ELF-1 (cell line): ENCODE measurements around the gene CALY.
A peak's percentile ranks its signal among the peaks of the same experiment; 100 is the strongest.
"Not testable (repeated sequence)": the region's sequence is repeated elsewhere in the genome, so short reads cannot be mapped to it uniquely, and the experiment has no call there.

ENCODE experiments used
- DNase-seq: peaks from one replicate; pipeline ENCODE4 v3.0.0-alpha.2; 2016; ENCODE audit warnings: low read depth, low spot score

The CALY gene

DNA sequence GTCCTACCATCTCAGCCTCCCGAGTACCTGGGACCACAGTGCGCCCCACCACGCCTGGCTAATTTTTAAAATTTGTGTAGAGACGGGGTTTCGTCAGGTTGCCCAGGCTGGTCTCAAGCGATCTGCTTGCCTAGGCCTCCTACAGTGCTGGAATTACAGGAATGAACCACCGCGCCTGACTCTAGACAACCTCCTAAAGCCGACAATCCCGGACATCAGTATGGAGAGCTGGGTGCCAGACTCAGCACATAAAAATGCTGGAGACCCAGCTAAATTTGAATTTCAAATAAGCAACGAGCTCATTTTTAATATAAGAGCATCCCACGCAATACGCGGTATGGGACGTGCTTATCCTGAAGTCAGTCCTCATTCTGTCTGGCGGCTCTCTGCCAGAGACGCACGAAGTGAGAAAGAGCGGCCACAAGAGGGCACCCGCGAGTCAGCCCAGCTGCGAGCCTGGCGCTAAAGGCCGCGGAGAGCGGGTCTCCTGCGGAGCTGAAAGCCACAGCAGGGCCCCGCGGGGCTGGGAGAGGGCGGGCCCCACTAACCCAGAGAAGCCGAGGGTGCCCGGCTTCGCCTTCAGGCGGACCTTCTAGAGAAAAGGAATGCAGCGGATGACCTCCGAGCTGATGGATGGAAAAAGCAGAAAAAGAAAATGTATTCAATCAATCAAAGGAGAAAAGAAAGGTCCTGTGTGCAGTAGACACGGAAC is 7.0 kb downstream of the CALY start:
- DNase-seq: peak; percentile 94

DNA sequence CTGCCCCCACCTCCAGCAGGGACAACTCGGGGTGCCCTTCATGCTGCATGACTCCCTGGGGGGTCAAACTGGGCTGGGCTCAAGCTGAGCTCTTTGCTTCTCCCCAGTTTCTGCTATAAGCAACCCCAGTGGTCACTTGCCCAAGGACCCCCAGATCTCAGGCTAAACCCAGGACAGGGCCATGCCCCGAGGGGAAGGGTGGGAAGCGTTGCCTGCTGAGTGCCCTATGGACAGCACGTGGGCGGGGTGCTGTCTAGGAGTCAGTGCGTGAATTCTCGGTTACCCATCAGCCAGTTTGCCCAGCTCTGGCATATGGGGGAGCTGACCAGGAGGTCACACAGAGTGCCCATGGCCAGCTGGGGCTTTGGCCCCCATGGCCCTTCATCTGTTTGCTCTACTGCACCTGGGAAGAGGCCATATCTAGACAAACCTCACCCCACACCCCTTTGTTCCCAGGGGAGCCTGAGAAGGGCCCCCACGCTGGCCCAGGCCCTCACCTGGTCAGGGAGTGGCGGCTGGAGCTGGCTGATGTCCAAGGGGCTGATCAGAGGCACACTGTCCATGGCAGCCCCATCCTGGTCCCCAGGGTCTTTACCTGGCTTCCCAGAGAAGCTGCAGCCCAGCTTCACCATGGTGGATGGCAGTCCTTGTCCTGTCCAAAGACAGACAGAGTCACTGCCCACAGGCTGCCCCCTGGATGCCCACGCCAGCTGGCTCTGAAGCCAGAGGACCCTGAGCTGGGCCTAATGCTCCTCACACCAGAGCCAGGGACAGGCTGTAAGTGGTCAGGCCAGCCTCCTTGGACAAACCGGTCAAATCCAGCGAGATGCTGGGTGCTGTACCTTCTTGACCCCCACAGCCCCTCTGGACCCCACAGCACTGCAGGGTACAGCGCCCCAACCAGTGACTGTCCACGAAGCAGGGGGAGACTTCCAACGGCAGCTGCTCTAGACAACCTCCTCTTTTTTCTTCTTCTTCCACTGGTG is 8.0 kb downstream of the CALY start:
- DNase-seq: no peak

DNA sequence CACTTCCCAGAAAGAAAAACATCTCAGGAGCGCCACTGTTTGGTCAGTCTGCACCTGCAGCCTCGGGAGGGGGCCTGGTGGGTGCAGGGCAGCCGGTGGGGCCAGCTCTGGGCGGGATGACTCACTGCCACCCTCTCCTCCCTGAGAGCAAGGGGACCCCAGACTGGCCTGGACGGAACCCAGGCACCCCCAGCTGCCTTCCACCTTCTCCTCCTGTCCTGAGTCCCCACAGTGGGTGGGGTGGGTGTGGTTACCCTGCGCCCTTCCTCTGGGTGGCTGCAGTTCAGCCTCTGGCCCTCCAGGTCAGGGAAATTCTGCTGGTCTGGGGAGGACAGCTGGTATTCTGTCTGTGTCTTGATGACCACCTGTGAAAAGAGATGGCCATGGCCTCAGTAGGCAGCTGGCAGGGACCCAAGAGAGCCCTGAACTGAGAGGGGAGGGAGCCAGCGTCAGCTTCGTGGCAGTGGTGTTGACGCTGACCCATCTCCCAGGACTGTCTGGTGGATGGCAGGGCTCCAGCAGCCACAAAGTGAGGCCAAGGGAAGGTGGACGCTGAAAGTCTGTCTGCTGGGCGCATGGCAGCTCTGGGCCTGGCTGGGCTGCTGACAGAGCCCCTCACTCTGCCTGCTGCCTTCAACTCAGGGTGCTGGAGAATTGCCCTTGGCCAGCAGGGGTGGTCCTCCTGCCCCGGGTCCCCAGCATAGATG is 8.9 kb downstream of the CALY start:
- DNase-seq: no peak

DNA sequence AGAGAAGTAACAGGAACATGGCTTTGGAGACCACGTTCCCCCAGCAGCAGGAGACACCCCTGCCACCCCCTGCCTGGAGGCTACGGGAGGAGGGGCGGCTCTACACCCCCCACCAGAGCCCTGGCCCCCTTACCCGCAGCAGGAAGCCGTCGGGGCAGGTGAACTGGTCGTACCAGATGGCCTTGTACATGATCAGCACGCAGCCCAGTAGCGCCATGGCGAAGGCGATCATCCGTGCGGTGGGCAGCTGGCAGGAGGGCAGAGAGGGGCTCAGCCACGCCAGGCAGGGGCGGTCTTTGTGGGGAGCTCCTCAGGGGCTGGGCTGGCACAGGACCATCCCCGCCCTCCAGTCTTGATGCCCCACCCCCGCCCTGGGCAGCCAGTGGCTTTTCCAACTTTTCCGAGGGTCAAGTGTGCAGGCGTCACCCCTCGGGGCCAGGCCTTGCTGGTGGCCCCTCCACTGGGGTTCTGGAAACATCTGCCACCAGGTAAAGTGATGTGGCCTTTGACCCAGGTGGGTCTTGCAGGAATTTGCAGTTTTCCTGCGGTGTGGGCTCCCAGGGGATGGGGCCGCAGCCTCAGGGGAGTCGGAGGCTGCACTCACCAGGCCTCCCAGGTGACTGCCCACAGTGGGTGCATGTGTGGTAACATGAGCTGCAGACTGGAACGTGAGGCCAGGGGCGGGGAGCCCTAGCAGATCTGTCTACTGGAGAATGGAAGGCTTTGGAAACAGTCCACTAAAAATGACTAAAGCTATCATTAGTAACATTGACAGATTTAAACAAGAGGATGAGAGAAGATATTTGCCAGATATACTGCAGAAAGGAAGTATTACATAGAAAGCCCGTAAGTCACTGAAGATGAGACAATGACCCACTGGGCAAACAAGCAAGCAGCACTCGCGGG is 9.7 kb downstream of the CALY start:
- DNase-seq: no peak

DNA sequence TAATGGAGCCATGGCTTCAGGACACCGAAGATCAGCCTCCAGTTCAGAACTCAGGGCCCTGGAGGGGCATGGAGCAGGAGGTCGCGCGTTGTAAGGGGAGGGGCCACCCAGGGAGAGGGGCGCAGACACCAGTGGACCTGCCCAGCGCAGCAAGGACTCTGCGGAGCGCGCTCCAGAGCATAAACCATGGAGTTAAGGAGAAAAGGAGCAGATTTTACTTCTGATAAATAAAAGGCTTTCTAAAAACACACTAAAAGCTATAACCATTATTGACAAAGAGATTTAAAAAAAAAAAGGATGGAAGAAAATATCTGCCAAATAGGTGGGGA is 10.5 kb downstream of the CALY start:
- no peak for DNase-seq

DNA sequence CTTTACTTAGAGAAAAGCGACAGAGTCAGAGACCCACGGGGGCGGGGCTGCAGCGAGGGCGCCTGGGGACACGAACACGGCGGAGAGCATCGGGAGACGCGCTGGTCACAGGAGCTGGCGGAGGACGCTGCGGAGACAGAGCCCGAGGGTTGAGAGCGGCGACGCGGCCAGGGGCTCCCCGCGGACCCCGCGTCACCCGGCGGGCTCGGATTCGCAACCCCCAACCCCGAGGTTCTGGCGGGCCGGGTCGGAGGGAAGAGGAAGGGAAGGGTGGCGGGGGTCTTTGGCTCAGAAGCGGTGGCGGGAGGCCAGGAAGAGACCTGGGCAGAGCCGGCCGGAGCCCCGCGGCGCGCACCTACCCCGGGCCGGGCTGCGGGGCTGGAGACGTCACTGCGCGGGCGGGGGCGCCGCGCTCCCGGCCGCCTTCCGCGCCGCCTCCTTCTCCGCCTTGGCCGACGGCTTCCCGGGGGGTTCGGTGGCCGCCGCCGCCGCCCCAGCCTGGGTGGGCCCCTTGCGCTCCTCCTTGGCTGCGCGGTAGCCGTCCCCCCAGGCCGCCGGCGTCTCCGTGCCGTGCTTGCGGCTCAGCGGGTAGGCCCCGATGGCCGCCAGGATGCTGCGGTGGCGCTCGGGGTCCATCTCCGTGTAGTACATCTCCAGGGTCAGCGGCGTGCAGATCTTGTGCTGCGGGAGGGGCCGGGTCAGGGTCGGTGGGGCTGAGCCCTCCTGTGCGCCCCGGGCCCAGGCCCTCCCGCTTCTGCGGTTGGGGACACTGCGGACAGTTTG is 11.1 kb downstream of the CALY start:
- no peak for DNase-seq

DNA sequence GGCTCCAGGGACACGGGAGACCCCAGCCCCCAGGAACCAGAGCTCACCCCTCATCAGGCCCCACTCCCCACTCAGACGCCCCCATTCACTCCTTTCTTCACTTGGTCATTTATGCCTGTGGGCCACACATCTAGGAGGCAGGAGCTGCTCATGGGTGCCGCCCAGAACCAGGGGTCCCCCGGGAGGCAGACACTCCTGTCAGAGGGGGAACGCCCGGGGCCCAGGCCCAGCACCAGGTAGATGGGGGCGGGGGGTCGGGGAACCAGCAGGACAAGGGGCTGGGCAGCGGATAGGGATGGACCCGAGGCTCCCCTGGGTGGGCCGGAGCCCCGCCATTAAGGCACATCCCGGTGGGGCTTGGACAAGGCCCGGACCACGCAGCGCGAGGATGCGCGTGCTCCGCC is 11.8 kb downstream of the CALY start:
- DNase-seq: no peak

DNA sequence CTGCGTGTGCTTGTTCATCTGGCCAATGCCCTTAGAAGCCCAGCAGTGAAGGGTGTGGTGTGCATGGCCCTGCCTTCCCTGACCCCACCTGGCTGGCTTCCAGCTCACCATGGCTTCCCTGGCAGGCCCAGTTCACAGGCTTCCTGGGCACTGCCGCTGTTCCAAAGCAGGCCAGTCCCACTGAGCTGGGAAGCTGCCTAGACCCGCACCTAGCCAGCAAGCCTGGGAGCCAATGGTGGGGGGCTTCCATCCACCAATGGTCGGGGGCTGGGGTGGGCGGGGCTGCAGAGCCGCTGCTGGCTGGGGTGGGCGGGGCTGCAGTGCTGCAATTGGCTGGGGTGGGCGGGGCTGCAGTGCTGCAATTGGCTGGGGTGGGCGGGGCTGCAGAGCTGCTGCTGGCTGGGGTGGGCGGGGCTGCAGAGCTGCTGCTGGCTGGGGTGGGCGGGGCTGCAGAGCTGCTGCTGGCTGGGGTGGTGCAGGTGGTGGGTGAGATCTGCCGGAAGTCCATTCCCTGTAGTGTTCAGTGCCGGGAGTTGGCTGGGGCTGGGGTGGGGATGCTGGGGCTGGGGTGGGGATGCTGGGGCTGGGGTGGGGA is 12.4 kb downstream of the CALY start:
- peak; percentile 59 for DNase-seq

DNA sequence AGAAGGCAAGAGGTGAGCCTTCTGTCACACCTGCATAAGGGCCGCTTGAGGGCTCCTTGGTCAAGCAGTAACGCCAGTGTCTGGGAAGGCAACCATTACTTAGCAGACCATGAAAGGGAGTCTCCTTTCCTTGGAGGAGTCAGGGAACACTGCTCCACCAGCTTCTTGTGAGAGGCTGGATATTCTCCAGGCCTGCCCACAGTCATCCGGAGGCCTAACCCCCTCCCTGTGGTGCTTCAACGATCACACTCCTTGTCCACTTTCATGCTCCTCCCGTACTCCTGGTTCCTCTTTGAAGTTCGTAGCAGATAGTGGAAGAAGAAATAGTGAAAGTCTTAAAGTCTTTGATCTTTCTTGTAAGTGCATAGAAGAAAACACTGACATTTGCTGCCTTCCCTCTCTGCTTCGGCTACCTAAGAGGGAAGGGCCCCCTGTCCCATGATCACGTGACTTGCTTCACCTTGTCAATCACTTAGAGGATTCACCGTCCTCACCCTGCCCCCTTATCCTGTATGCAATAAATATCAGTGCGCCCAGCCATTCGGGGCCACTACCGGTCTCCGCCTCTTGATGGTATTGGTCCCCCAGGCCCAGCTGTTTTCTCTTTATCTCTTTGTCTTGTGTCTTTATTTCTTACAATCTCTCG is 14.5 kb downstream of the CALY start:
- DNase-seq: not testable (repeated sequence)

DNA sequence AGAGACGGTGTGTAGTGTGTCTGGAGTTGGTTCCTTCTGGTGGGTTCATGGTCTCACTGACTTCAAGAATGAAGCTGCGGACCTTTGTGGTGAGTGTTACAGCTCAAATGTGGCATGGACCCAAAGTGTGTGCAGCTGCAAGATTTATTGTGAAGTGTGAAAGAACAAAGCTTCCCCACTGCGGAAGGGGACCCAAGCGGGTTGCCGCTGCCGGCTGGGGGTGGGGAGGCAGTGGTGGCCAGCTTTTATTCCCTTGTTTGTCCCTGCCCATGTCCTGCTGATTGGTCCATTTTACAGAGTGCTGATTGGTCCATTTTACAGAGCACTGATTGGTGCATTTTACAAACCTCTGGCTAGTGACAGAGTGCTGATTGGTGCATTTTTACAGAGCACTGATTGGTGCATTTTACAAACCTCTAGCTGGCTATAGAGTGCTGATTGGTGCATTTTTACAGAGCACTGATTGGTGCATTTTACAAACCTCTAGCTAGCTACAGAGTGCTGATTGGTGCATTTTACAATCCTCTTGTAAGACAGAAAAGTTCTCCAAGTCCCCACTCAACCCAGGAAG is 15.8 kb downstream of the CALY start:
- not testable (repeated sequence) for DNase-seq

DNA sequence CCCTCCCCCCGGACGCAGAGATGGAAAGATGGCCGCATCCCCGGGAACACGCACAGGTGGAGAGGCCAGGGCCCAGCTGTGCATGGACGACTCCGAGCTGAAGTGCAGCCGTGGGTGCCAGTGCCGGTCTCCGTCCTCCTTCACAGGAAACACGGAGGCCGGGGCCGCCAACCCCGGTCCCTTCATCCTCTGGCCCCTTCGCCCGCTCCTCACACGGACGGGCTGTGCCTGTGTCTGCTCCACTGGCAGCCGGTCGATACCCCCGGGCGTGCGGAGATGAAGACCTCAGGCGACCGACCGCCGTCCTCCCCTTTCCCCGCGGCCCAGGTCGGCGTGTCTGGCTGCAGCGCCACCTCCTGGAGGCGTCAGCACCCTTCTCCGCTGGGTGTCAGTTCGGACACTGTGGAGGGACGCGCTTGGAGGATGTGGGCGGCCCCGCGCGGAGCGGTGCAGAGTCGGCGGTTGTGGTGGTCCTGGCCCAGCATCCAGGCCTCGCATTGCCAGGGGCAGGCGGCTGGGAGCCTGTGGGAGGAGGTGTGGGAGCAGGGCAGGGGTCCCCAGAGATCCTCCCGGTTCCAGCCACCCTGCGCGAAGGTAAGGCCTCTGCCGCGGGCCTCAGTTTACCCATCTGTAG is 18.1 kb downstream of the CALY start:
- peak; percentile 83 for DNase-seq

DNA sequence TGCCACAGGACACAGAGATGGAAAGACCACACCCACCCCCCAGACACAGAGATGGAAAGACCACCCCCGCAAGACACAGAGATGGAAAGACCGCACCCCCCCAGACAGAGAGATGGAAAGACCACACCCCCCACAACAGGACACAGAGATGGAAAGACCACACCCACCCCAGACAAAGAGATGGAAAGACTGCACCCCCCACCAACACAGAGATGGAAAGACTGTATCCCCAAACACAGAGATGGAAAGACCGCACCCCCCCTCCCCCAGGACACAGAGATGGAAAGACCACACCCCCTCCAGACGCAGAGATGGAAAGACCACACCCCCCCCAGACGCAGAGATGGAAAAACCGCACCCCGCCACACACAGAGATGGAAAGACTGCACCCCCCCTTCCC is 20.0 kb downstream of the CALY start:
- no peak for DNase-seq

DNA sequence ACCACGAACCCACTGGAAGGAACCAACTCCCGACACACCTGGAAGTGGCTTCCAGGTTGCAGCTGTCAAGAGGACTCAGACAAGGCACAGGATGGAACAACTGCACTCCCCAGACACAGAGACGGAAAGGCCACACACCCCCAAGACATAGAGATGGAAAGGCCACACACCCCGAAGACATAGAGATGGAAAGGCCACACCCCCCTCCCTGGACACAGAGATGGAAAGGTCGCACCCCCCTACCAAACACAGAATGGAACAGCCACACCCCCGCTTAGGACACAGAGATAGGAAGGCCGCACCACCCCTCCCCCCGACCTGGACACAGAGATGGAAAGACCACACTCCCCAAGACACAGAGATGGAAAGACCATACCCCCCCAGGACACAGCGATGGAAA is 20.4 kb downstream of the CALY start:
- DNase-seq: no peak

DNA sequence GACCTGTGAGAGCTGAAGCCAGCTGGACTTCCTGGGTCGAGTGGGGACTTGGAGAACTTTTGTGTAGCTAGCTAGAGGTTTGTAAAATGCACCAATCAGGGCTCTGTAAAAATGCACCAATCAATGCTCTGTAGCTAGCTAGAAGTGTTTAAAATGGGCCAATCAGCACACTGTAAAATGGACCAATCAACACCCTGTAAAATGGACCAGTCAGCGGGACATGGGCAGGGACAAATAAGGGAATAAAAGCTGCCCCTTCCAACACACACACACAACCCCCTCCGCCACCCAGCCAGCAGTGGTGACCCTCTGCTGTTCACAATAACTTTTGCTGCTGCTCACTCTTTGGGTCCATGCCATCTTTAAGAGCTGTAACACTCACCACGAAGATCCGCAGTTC is 20.8 kb downstream of the CALY start:
- no peak for DNase-seq

DNA sequence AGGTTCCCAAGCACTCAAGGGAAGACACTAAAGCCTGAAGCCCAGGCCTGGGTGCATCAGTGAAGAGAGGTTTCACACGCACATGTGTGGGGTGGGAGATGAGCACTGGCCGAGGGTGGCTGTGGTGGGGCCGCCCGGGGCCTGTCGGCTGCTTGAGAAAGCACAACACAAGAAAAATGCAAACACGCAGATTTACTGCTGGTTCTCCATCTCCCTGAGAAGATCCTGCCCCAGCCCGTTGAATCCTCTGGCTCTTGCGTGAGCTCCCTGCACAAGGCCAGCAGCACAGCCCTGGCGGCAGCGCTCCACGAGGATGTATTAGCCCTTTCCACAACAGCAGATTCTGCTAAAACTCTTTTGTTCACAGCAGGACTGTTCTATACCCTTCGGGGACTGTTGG is 21.8 kb downstream of the CALY start:
- no peak for DNase-seq

DNA sequence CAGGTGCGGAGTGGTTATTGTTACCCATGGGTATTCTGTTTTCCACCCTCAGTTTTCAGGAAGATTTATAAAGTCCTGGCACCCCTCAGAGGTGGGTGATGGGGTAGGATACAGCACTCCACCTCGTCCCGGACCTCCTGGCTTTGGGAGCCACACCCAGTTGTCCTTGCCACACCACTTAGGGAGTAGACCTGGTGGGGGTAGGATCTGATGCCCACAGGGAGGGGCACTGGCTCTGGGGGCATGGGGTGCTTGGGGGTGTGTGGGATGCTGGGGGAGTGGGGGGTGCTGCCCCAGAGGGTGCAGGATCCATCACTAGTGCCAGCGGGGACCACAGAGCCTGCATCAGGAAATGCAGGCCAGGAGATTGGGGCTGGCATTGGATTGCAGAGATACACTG is 23.5 kb downstream of the CALY start:
- no peak for DNase-seq

DNA sequence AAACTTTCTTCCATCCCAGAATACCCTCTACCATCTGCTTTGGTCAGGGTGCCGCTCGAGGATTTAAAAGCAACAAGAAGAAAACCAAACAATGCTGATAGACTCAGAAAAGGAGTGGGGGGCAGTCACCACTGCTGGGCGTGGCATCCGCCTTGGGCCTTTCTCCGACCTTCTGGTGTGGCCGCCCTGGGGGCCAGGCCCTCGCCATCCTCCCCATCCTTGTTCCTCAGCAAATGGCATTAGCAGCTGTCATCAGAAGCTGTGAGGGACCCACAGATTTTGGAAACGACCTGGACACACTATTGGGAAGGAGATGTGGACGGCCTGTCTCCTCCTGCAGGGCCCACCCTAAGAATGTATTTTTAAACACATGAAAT is 23.9 kb downstream of the CALY start:
- DNase-seq: no peak

DNA sequence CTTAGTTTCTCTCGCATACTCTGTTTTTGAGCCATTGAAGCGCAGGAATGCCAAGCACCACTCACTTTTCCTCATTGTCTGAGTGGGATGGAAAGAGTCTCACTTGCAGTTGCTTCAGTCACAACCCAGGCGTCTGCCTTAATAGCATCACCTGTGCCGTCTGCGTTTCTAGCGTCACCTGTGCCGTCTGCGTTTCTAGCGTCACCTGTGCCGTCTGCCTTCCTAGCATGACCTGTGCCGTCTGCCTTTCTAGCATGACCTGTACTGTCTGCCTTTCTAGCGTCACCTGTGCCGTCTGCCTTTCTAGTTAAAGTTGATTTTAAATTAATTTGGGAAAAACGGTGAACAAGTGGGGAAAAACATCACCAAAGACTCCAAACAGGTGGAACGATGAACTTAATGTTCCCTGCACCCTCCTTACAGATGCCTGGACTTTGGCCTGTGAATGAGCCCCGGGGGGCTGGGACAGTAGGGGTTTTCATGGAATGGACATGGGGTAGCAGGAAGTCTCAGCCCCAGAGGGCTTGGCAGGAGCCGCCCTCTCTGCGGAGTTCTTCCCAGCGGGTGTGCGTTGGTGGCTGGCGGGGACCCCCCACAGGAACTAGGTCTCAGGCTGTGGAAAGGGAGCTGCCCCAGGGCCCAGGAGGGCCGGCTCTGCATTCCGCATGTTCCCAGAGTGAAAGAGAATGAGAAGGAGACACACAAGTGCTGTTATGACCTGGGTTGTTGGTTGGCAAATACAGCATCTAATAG is 24.5 kb downstream of the CALY start:
- no peak for DNase-seq
